CD14-positive monocyte (primary cell): ENCODE measurements around the gene PCDHA5. TPM values are rescaled to one million over a fixed set of nuclear protein-coding genes. Genes with fewer than 3 reads are reported as not detected.
"Not testable (repeated sequence)": the region's sequence is repeated elsewhere in the genome, so short reads cannot be mapped to it uniquely, and the experiment has no call there.

Experiments used
- DNase-seq, 3 donors: peaks; one replicate each; pipeline ENCODE4 v3.0.0-alpha.2; 2011 to 2022
- H2AFZ ChIP-seq: 2 replicates; pipeline ENCODE4 v1.6.0; 2012; ENCODE audit warnings: mild to moderate bottlenecking, low read depth, low read length, inconsistent platforms; ENCODE audit not compliant: insufficient read depth, poor library complexity, severe bottlenecking
- H3K27ac ChIP-seq, 2 donors: 1 replicate in 1 of 2; 2 replicates in 1 of 2; pipeline ENCODE4 v1.5.1; 2012 to 2013; ENCODE audit warnings: low read length in 2 of 2, control low read depth in 1 of 2, inconsistent platforms in 1 of 2, low read depth in 1 of 2, mild to moderate bottlenecking in 1 of 2
- H3K27me3 ChIP-seq, 2 donors: one replicate each; pipeline versions ENCODE4 v1.6.0 to v1.6.1; 2011 to 2013; ENCODE audit warnings: low read length in 2 of 2; ENCODE audit not compliant: control insufficient read depth in 2 of 2, insufficient read depth in 2 of 2
- H3K36me3 ChIP-seq, 2 donors: replicated peaks in 1 of 2; 1 replicate in 1 of 2; 2 replicates in 1 of 2; pipeline versions ENCODE4 v1.5.1 to v1.6.1; 2012 to 2013; ENCODE audit warnings: low read length in 2 of 2, control low read depth in 1 of 2, inconsistent platforms in 1 of 2, mild to moderate bottlenecking in 1 of 2; ENCODE audit not compliant: insufficient read depth in 2 of 2, control insufficient read depth in 1 of 2
- H3K4me1 ChIP-seq, 2 donors: 1 replicate in 1 of 2; 2 replicates in 1 of 2; pipeline versions ENCODE4 v1.5.1 to v1.6.1; 2012 to 2013; ENCODE audit warnings: low read length in 2 of 2, control low read depth in 1 of 2, inconsistent platforms in 1 of 2, mild to moderate bottlenecking in 1 of 2, moderate library complexity in 1 of 2; ENCODE audit not compliant: insufficient read depth in 2 of 2, control insufficient read depth in 1 of 2
- H3K4me2 ChIP-seq: replicated peaks from 2 replicates; pipeline ENCODE3; 2012; ENCODE audit warnings: low read length, moderate library complexity, mild to moderate bottlenecking; ENCODE audit not compliant: poor library complexity, severe bottlenecking; ENCODE audit errors: extremely low read depth
- H3K4me3 ChIP-seq, 3 experiments: fragments of 200-600 bp in 1 of 3; sonication (generic) in 1 of 3; replicated peaks in 1 of 3; 1 replicate in 2 of 3; 2 replicates in 1 of 3; pipeline ENCODE4 v1.5.1; 2011 to 2013; ENCODE audit warnings: low read length in 3 of 3, mild to moderate bottlenecking in 3 of 3, control low read depth in 2 of 3, low read depth in 2 of 3, inconsistent platforms in 1 of 3, moderate library complexity in 1 of 3
- H3K79me2 ChIP-seq: 2 replicates; pipeline ENCODE4 v1.6.0; 2012; ENCODE audit warnings: mild to moderate bottlenecking, control low read depth, inconsistent platforms, low read length, moderate library complexity; ENCODE audit not compliant: insufficient read depth
- H3K9ac ChIP-seq: 2 replicates; pipeline ENCODE4 v1.6.0; 2017; ENCODE audit warnings: low read length, mild to moderate bottlenecking; ENCODE audit not compliant: insufficient read depth, poor library complexity, severe bottlenecking
- H3K9me3 ChIP-seq, 2 donors: replicated peaks in 1 of 2; 1 replicate in 1 of 2; 2 replicates in 1 of 2; pipeline versions ENCODE4 v1.5.1 to v1.6.1; 2012 to 2013; ENCODE audit warnings: low read length in 2 of 2, control low read depth in 1 of 2; ENCODE audit not compliant: control insufficient read depth in 1 of 2, insufficient read depth in 1 of 2
- H4K20me1 ChIP-seq: 2 replicates; pipeline ENCODE4 v1.6.0; 2012; ENCODE audit warnings: mild to moderate bottlenecking, low read length, control low read depth, moderate library complexity; ENCODE audit not compliant: insufficient read depth
- H3K27ac Mint-ChIP-seq, 7 donors: one replicate each; pipeline ENCODE4 v1.8.0; 2020; ENCODE audit warnings: mild to moderate bottlenecking in 7 of 7, mixed read lengths in 7 of 7, moderate library complexity in 6 of 7, inconsistent platforms in 2 of 7
- H3K27me3 Mint-ChIP-seq, 3 donors: one replicate each; pipeline ENCODE4 v1.8.0; 2021 to 2022; ENCODE audit warnings: low read depth in 3 of 3, mild to moderate bottlenecking in 3 of 3, mixed read lengths in 3 of 3, moderate library complexity in 3 of 3, inconsistent platforms in 1 of 3
- H3K36me3 Mint-ChIP-seq, 2 donors: one replicate each; pipeline ENCODE4 v1.8.0; 2020; ENCODE audit warnings: mixed read lengths in 2 of 2, inconsistent platforms in 1 of 2, mild to moderate bottlenecking in 1 of 2
- H3K4me1 Mint-ChIP-seq: one replicate; pipeline ENCODE4 v1.8.0; 2020; ENCODE audit warnings: mild to moderate bottlenecking, mixed read lengths
- H3K4me3 Mint-ChIP-seq, 2 donors: one replicate each; pipeline ENCODE4 v1.8.0; 2020; ENCODE audit warnings: mild to moderate bottlenecking in 2 of 2, mixed read lengths in 2 of 2, moderate library complexity in 1 of 2
- H3K9me3 Mint-ChIP-seq, 7 donors: one replicate each; pipeline ENCODE4 v1.8.0; 2020 to 2022; ENCODE audit warnings: mixed read lengths in 7 of 7, mild to moderate bottlenecking in 6 of 7, moderate library complexity in 6 of 7, inconsistent platforms in 2 of 7
- WGBS: methylation state at CpG from one replicate; pipeline ENCODE4 v1.1.5; 2013; ENCODE audit warnings: missing lambda C conversion rate; ENCODE audit not compliant: insufficient coverage; 5-methylcytosine and 5-hydroxymethylcytosine counted together
- intact Hi-C, 2 donors: fragments of 100-400 bp; cut with micrococcal nuclease; formaldehyde crosslinking; loops; one replicate each; pipeline versions ENCODE4 v1.15.0 to v1.15.1; 2023
- polyA plus RNA-seq, 3 donors: library from polyadenylated mRNA; depleted of rRNA in 1 of 3; unstranded in 2 of 3; stranded (reverse) in 1 of 3; fragments of 300-500 nt in 2 of 3; fragments of >200 nt in 1 of 3; fragmentation: Illumina TruSeq in 2 of 3; gene quantifications; 1 replicate in 2 of 3; 2 replicates in 1 of 3; pipeline ENCODE4 v1.2.3, GENCODE V29; 2012 to 2021
- TF ChIP-seq, protein P1 (sequence below): fragments of 200-600 bp; IDR thresholded peaks from one replicate; pipeline ENCODE4 v1.8.0; 2022; ENCODE audit warnings: antibody characterized with exemption, mild to moderate bottlenecking

The PCDHA5 gene
- polyA plus RNA-seq, 3 donors: not detected

DNA sequence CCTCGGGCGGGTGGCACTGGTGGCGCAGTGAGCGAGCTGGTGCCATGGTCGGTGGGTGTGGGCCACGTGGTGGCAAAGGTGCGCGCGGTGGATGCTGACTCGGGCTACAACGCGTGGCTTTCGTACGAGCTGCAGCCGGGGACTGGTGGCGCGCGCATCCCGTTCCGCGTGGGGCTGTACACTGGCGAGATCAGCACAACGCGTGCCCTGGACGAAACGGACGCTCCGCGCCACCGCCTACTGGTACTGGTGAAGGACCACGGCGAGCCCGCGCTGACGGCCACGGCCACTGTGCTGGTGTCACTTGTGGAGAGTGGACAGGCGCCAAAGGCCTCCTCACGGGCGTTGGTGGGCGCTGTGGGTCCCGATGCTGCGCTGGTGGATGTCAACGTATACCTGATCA lies 12.5 kb upstream of the PCDHA5 start:
- H3K36me3 Mint-ChIP-seq: peaks cover 0 to 3% of the 10 kb centered on the region in 2 donors
- H3K27me3 ChIP-seq: peaks cover 0 to 13% of the 10 kb centered on the region in 2 donors
- H3K9ac ChIP-seq: no peak overlapping the region
- no peaks in the 10 kb centered on the region for H3K36me3 ChIP-seq
- H3K4me3 Mint-ChIP-seq: no peak overlapping the region
- peaks cover 31 to 36% of the 10 kb centered on the region in 2 donors for H3K9me3 ChIP-seq
- intact Hi-C loops: no loop called here
- H3K4me1 ChIP-seq: no peaks in the 10 kb centered on the region
- H3K4me3 ChIP-seq: no peak overlapping the region
- H3K27me3 Mint-ChIP-seq: peaks cover 4 to 11% (median 9%) of the 10 kb centered on the region in 3 donors
- H3K4me2 ChIP-seq: no peak overlapping the region
- H3K27ac ChIP-seq: no peak overlapping the region
- H3K9me3 Mint-ChIP-seq: peaks cover 29 to 51% (median 46%) of the 10 kb centered on the region in 7 donors
- no peaks in the 10 kb centered on the region for H3K4me1 Mint-ChIP-seq
- 68% methylated on average over 43 of the region's 43 CpGs for WGBS
- DNase-seq: no peak
- no peaks in the 10 kb centered on the region for H3K79me2 ChIP-seq
- H3K27ac Mint-ChIP-seq: no peak overlapping the region
- TF ChIP-seq, protein P1, sequence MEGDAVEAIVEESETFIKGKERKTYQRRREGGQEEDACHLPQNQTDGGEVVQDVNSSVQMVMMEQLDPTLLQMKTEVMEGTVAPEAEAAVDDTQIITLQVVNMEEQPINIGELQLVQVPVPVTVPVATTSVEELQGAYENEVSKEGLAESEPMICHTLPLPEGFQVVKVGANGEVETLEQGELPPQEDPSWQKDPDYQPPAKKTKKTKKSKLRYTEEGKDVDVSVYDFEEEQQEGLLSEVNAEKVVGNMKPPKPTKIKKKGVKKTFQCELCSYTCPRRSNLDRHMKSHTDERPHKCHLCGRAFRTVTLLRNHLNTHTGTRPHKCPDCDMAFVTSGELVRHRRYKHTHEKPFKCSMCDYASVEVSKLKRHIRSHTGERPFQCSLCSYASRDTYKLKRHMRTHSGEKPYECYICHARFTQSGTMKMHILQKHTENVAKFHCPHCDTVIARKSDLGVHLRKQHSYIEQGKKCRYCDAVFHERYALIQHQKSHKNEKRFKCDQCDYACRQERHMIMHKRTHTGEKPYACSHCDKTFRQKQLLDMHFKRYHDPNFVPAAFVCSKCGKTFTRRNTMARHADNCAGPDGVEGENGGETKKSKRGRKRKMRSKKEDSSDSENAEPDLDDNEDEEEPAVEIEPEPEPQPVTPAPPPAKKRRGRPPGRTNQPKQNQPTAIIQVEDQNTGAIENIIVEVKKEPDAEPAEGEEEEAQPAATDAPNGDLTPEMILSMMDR: no peak
- no peaks in the 10 kb centered on the region for H4K20me1 ChIP-seq
- no peak overlapping the region for H2AFZ ChIP-seq

DNA sequence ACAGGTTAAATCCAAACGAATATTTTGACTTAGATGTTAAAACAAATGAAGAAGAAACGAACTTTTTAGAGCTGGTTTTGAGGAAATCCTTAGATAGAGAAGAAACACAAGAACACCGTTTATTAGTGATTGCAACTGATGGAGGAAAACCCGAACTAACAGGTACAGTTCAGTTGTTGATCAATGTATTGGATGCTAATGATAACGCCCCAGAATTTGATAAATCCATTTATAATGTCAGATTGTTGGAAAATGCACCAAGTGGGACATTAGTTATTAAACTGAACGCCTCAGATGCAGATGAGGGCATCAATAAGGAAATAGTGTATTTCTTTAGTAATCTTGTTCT lies 842 bp downstream of the PCDHA5 start:
- H3K36me3 ChIP-seq: no peaks in the 10 kb centered on the region
- intact Hi-C loops: loop anchor here in 1 of 2 donors (10.0 kb wide), 1 partner anchor 53 kb away; the partner anchor contains the start of gene PCDHA12
- H3K79me2 ChIP-seq: no peaks in the 10 kb centered on the region
- no peak overlapping the region for H3K27ac Mint-ChIP-seq
- no peak for DNase-seq
- TF ChIP-seq, protein P1: no peak
- WGBS: 23% methylated on average over 2 of the region's 6 CpGs
- H3K4me1 ChIP-seq: no peaks in the 10 kb centered on the region
- no peaks in the 10 kb centered on the region for H3K4me1 Mint-ChIP-seq
- H4K20me1 ChIP-seq: no peaks in the 10 kb centered on the region
- peaks cover 0 to 6% of the 10 kb centered on the region in 2 donors for H3K27me3 ChIP-seq
- no peak overlapping the region for H3K9ac ChIP-seq
- no peak overlapping the region for H3K4me2 ChIP-seq
- H3K4me3 Mint-ChIP-seq: no peak overlapping the region
- no peak overlapping the region for H2AFZ ChIP-seq
- H3K4me3 ChIP-seq: no peak overlapping the region
- H3K36me3 Mint-ChIP-seq: peaks cover 0 to 4% of the 10 kb centered on the region in 2 donors
- H3K9me3 Mint-ChIP-seq: peaks cover 22 to 41% (median 36%) of the 10 kb centered on the region in 7 donors
- peaks cover 9 to 15% (median 11%) of the 10 kb centered on the region in 3 donors for H3K27me3 Mint-ChIP-seq
- H3K9me3 ChIP-seq: peaks cover 31 to 38% of the 10 kb centered on the region in 2 donors
- H3K27ac ChIP-seq: no peak overlapping the region

GRCh38 chr5:140822969-140823368 lies 1.6 kb downstream of the PCDHA5 start:
- H3K27ac Mint-ChIP-seq: not testable (repeated sequence)

More at GRCh38 chr5:140822969-140823368, 1.6 kb downstream of the PCDHA5 start:
- not testable (repeated sequence) for H3K36me3 Mint-ChIP-seq, H3K4me3 ChIP-seq, H4K20me1 ChIP-seq, DNase-seq, H3K36me3 ChIP-seq, H3K27ac ChIP-seq, H3K4me1 Mint-ChIP-seq, H3K4me1 ChIP-seq, H3K9ac ChIP-seq, H3K4me2 ChIP-seq, H3K4me3 Mint-ChIP-seq, H2AFZ ChIP-seq, H3K79me2 ChIP-seq
- 55% methylated on average over 48 of the region's 48 CpGs for WGBS
- intact Hi-C loops: loop anchor here in 1 of 2 donors (10.0 kb wide), 1 partner anchor 52 kb away; the partner anchor contains the start of gene PCDHA12
- Mint-ChIP-seq H3K9me3 (peaks cover 25 to 47% (median 41%) of the 10 kb centered on the region in 7 donors), H3K27me3 (peaks cover 11 to 21% (median 15%) of the 10 kb centered on the region in 3 donors)
- Histone ChIP-seq H3K27me3 (peaks cover 0 to 13% of the 10 kb centered on the region in 2 donors), H3K9me3 (peaks cover 33 to 45% of the 10 kb centered on the region in 2 donors)
